ENCODE measurements around the gene CNGA2.

DNA sequence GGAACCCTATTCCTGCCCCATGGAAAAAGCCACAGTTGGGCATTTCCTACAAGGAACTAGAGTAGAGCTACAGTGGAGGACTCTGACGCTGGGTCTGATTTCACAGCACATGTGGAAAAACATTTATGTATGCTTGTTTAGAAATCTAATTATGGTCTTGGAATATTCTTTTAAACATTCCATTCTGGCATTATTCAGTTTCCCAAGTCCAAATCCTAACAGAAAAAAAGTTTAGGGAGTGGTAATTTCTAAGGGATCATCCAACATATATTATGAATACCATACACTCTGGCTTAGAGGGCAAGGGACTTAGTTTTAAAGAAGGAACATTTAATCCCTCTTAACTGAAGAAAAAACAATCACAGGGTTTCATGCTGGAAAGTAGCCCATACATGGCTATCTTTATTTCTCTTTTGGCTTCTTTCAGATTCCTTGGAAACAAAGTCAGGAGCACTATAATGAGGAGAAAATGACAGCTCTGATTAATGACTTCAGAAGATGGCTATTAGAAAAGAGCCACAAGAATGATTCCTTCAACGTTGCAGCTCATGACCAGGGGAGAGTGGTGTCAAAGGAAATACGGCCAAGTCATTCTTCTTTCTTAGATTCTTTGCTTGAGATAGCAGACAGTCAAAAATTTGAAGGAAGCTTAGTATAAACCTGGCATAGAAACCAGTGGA, 56.1 kb downstream of the CNGA2 start:
- TF ChIP-seq TAF1 (IDR thresholded peaks at IDR 0.05; ENCODE audit: low read depth): no peak
- no peak for TF ChIP-seq EP300 (IDR thresholded peaks at IDR 0.05; ENCODE audit: borderline replicate concordance)
- TF ChIP-seq, protein P1, sequence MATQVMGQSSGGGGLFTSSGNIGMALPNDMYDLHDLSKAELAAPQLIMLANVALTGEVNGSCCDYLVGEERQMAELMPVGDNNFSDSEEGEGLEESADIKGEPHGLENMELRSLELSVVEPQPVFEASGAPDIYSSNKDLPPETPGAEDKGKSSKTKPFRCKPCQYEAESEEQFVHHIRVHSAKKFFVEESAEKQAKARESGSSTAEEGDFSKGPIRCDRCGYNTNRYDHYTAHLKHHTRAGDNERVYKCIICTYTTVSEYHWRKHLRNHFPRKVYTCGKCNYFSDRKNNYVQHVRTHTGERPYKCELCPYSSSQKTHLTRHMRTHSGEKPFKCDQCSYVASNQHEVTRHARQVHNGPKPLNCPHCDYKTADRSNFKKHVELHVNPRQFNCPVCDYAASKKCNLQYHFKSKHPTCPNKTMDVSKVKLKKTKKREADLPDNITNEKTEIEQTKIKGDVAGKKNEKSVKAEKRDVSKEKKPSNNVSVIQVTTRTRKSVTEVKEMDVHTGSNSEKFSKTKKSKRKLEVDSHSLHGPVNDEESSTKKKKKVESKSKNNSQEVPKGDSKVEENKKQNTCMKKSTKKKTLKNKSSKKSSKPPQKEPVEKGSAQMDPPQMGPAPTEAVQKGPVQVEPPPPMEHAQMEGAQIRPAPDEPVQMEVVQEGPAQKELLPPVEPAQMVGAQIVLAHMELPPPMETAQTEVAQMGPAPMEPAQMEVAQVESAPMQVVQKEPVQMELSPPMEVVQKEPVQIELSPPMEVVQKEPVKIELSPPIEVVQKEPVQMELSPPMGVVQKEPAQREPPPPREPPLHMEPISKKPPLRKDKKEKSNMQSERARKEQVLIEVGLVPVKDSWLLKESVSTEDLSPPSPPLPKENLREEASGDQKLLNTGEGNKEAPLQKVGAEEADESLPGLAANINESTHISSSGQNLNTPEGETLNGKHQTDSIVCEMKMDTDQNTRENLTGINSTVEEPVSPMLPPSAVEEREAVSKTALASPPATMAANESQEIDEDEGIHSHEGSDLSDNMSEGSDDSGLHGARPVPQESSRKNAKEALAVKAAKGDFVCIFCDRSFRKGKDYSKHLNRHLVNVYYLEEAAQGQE (IDR thresholded peaks at IDR 0.05; ENCODE audit: low read depth): no peak
- no peak for TF ChIP-seq CEBPB (IDR thresholded peaks at IDR 0.05)
- TF ChIP-seq, protein P2, sequence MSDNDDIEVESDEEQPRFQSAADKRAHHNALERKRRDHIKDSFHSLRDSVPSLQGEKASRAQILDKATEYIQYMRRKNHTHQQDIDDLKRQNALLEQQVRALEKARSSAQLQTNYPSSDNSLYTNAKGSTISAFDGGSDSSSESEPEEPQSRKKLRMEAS (IDR thresholded peaks at IDR 0.05): no peak
- TF ChIP-seq CREB1 (IDR thresholded peaks at IDR 0.05; ENCODE audit: low read depth): no peak
- TF ChIP-seq, protein P3, sequence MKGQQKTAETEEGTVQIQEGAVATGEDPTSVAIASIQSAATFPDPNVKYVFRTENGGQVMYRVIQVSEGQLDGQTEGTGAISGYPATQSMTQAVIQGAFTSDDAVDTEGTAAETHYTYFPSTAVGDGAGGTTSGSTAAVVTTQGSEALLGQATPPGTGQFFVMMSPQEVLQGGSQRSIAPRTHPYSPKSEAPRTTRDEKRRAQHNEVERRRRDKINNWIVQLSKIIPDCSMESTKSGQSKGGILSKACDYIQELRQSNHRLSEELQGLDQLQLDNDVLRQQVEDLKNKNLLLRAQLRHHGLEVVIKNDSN (IDR thresholded peaks at IDR 0.05): no peak
- TF ChIP-seq YY1 (IDR thresholded peaks at IDR 0.05; ENCODE audit: low read depth): no peak
- no peak for TF ChIP-seq RAD21 (IDR thresholded peaks at IDR 0.05; ENCODE audit: low read depth)
